Neutrophil (primary cell): ENCODE data around the gene TMEM221.

Experiments used
- H3K27ac ChIP-seq: fragments of 200-600 bp; sonication (generic); 2 replicates; pipeline ENCODE4 v1.5.1; 2016; ENCODE audit warnings: mild to moderate bottlenecking, moderate library complexity
- H3K27me3 ChIP-seq: fragments of 200-600 bp; sonication (generic); 2 replicates; pipeline ENCODE4 v1.6.0; 2016; ENCODE audit warnings: mild to moderate bottlenecking
- H3K36me3 ChIP-seq: fragments of 200-600 bp; sonication (generic); 2 replicates; pipeline ENCODE4 v1.5.1; 2017
- H3K4me1 ChIP-seq, 2 experiments: fragments of 200-600 bp in 1 of 2; sonication (generic) in 1 of 2; 1 replicate in 1 of 2; 2 replicates in 1 of 2; pipeline versions ENCODE4 v1.5.1 to v1.6.1; 2013 to 2016; ENCODE audit warnings: low read depth in 1 of 2, low read length in 1 of 2, mild to moderate bottlenecking in 1 of 2, moderate library complexity in 1 of 2; ENCODE audit not compliant: control insufficient read depth in 1 of 2, insufficient read depth in 1 of 2
- H3K4me3 ChIP-seq, 2 experiments: fragments of 200-600 bp in 1 of 2; sonication (generic) in 1 of 2; 1 replicate in 1 of 2; 2 replicates in 1 of 2; pipeline ENCODE4 v1.5.1; 2013 to 2016; ENCODE audit warnings: low read depth in 1 of 2, low read length in 1 of 2, mild to moderate bottlenecking in 1 of 2, moderate library complexity in 1 of 2
- H3K9me3 ChIP-seq: fragments of 200-600 bp; sonication (generic); 2 replicates; pipeline ENCODE4 v1.5.1; 2016
- CTCF ChIP-seq: fragments of 200-600 bp; sonication (generic); IDR thresholded peaks from 2 replicates; pipeline ENCODE4 v1.5.1; 2016; ENCODE audit warnings: antibody characterized with exemption

Gene TMEM221

GRCh38 chr19:17460372-17461230, 12.1 kb upstream of the TMEM221 start, which contains the start of gene NXNL1:
Gene NXNL1 (minus strand): TSS chr19:17460926. CDS start chr19:17460869, 57 bp downstream.
- Histone ChIP-seq H3K36me3 (no peaks in the 10 kb centered on the region), H3K4me1 (no peaks in the 10 kb centered on the region), H3K27me3 (peaks cover 50% of the 10 kb centered on the region), H3K9me3 (no peaks in the 10 kb centered on the region), H3K27ac (no peak within 1 kb of the TSS), H3K4me3 (no peak within 1 kb of the TSS)
- no peak for TF ChIP-seq CTCF

- Histone ChIP-seq H3K27me3 (peaks cover 56% of the 10 kb centered on the region), H3K9me3 (no peaks in the 10 kb centered on the region), H3K27ac (no peak overlapping the region), H3K4me1 (no peaks in the 10 kb centered on the region), H3K4me3 (no peak overlapping the region), H3K36me3 (no peaks in the 10 kb centered on the region)
- TF ChIP-seq CTCF, result no peak
Measured at GRCh38 chr19:17458970-17459369, 10.5 kb upstream of the TMEM221 start.

- H3K4me1 ChIP-seq, result no peaks in the 10 kb centered on the region
- no peaks in the 10 kb centered on the region for H3K9me3 ChIP-seq
- no peaks in the 10 kb centered on the region for H3K36me3 ChIP-seq
- peaks cover 64% of the 10 kb centered on the region for H3K27me3 ChIP-seq
- no peak overlapping the region for H3K4me3 ChIP-seq
- no peak for TF ChIP-seq CTCF
- no peak overlapping the region for H3K27ac ChIP-seq
Measured at GRCh38 chr19:17457616-17458015, 9.1 kb upstream of the TMEM221 start.

GRCh38 chr19:17456127-17456526, 7.7 kb upstream of the TMEM221 start:
- Histone ChIP-seq H3K27ac (no peak overlapping the region), H3K27me3 (peaks cover 78% of the 10 kb centered on the region), H3K36me3 (no peaks in the 10 kb centered on the region), H3K9me3 (no peaks in the 10 kb centered on the region), H3K4me3 (no peak overlapping the region), H3K4me1 (no peaks in the 10 kb centered on the region)
- TF ChIP-seq CTCF, result no peak

- H3K36me3 ChIP-seq, result no peaks in the 10 kb centered on the region
- no peak for TF ChIP-seq CTCF
- H3K4me1 ChIP-seq, result no peaks in the 10 kb centered on the region
- H3K4me3 ChIP-seq, result no peak overlapping the region
- H3K27me3 ChIP-seq, result peaks cover 81% of the 10 kb centered on the region
- no peak overlapping the region for H3K27ac ChIP-seq
- H3K9me3 ChIP-seq, result no peaks in the 10 kb centered on the region
Measured at GRCh38 chr19:17455308-17456123, 7.0 kb upstream of the TMEM221 start.
